OCI-LY1 (cell line): ENCODE results near the gene COL19A1.

Experiments used
- CTCF ChIP-seq: fragments of 200-600 bp; sonication (generic), shearing (Covaris generic); IDR thresholded peaks from 2 replicates; pipeline ENCODE4 v1.5.1; 2017; ENCODE audit warnings: mild to moderate bottlenecking, antibody characterized with exemption, low read length, moderate library complexity, mixed read lengths
- EZH2 ChIP-seq: fragments of 200-600 bp; sonication (generic), shearing (Covaris generic); IDR thresholded peaks from 2 replicates; pipeline ENCODE4 v1.8.0; 2017; ENCODE audit warnings: borderline replicate concordance, mixed run types, mild to moderate bottlenecking, antibody characterized with exemption, low read length, moderate library complexity, mixed read lengths

- TF ChIP-seq CTCF (no peak), EZH2 (no peak)
Measured at GRCh38 chr6:70082830-70083229, 216.5 kb downstream of the COL19A1 start.
